OCI-M2 (cell line): ENCODE results near the gene IL6.
"Not testable (repeated sequence)": the region's sequence is repeated elsewhere in the genome, so short reads cannot be mapped to it uniquely, and the experiment has no call there.

Source experiments
- DNase-seq: peaks from one replicate; lab custom pipeline; 2025; ENCODE audit not compliant: unreplicated experiment; lab: John Stamatoyannopoulos, UW

Gene IL6

GRCh38 chr7:22726907-22727713, at the start of gene IL6:
IL6 (plus strand) TSS chr7:22727200; CDS start chr7:22727263, 63 bp downstream.
- DNase-seq = no peak

GRCh38 chr7:22677263-22677662, 49.7 kb upstream of the IL6 start:
- DNase-seq = not testable (repeated sequence)

GRCh38 chr7:22677680-22678079, 49.3 kb upstream of the IL6 start:
- DNase-seq = no peak

GRCh38 chr7:22680482-22680911, 46.5 kb upstream of the IL6 start:
- no peak for DNase-seq

GRCh38 chr7:22681312-22681711, 45.7 kb upstream of the IL6 start:
- no peak for DNase-seq

- no peak for DNase-seq
These were observed 44.9 kb upstream of the IL6 start for GRCh38 chr7:22681852-22682657.

- no peak for DNase-seq
These were observed 43.6 kb upstream of the IL6 start for GRCh38 chr7:22683379-22683778.

- DNase-seq = no peak
These were observed 40.4 kb upstream of the IL6 start for GRCh38 chr7:22686620-22687019.

- no peak for DNase-seq
These were observed 38.9 kb upstream of the IL6 start for GRCh38 chr7:22688084-22688483.

GRCh38 chr7:22688934-22689333, 38.1 kb upstream of the IL6 start:
- DNase-seq = not testable (repeated sequence)

GRCh38 chr7:22694597-22695207, 32.3 kb upstream of the IL6 start:
- DNase-seq = no peak

GRCh38 chr7:22695476-22696132, 31.4 kb upstream of the IL6 start:
- no peak for DNase-seq

- DNase-seq = no peak
These were observed 30.3 kb upstream of the IL6 start for GRCh38 chr7:22696541-22697228.

- no peak for DNase-seq
These were observed 29.6 kb upstream of the IL6 start for GRCh38 chr7:22697322-22697859.

- DNase-seq = no peak
These were observed 29.0 kb upstream of the IL6 start for GRCh38 chr7:22697876-22698606.

GRCh38 chr7:22698767-22699166, 28.2 kb upstream of the IL6 start:
- no peak for DNase-seq

GRCh38 chr7:22700559-22701002, 26.4 kb upstream of the IL6 start:
- no peak for DNase-seq

GRCh38 chr7:22702516-22702915, 24.5 kb upstream of the IL6 start:
- DNase-seq = no peak

- not testable (repeated sequence) for DNase-seq
These were observed 23.7 kb upstream of the IL6 start for GRCh38 chr7:22703107-22703855.
